Mucosa of stomach (tissue), 1 donor: ENCODE measurements around the gene ANK3.

ENCODE experiments used
- H3K27me3 ChIP-seq: one replicate; pipeline ENCODE4 v1.7.0; 2013; ENCODE audit warnings: mild to moderate bottlenecking, low read length; ENCODE audit not compliant: control insufficient read depth, insufficient read depth
- H3K36me3 ChIP-seq: one replicate; pipeline ENCODE4 v1.7.0; 2013; ENCODE audit warnings: low read length; ENCODE audit not compliant: control insufficient read depth, insufficient read depth
- H3K4me1 ChIP-seq: one replicate; pipeline ENCODE4 v1.7.0; 2013; ENCODE audit warnings: mild to moderate bottlenecking, low read length; ENCODE audit not compliant: control insufficient read depth, insufficient read depth
- H3K4me3 ChIP-seq: one replicate; pipeline ENCODE4 v1.7.0; 2013; ENCODE audit warnings: low read length
- H3K9ac ChIP-seq: one replicate; pipeline ENCODE4 v1.7.0; 2013; ENCODE audit warnings: mild to moderate bottlenecking, low read length, moderate library complexity
- H3K9me3 ChIP-seq: one replicate; pipeline ENCODE4 v1.7.0; 2013; ENCODE audit warnings: mild to moderate bottlenecking, low read length, moderate library complexity; ENCODE audit not compliant: control insufficient read depth
- donor health status: Pancreatic carcinoma.

Gene ANK3

GRCh38 chr10:60424971-60425370 is 35.3 kb upstream of the ANK3 start:
- no peak overlapping the region for H3K4me3 ChIP-seq
- H3K4me1 ChIP-seq, result peaks cover 14% of the 10 kb centered on the region
- H3K9me3 ChIP-seq, result no peaks in the 10 kb centered on the region
- no peaks in the 10 kb centered on the region for H3K27me3 ChIP-seq
- H3K36me3 ChIP-seq, result no peaks in the 10 kb centered on the region
- H3K9ac ChIP-seq, result no peak overlapping the region

GRCh38 chr10:60423920-60424319 is 34.2 kb upstream of the ANK3 start:
- H3K4me1 ChIP-seq, result peaks cover 14% of the 10 kb centered on the region
- H3K9me3 ChIP-seq, result no peaks in the 10 kb centered on the region
- no peaks in the 10 kb centered on the region for H3K27me3 ChIP-seq
- no peaks in the 10 kb centered on the region for H3K36me3 ChIP-seq
- no peak overlapping the region for H3K4me3 ChIP-seq
- no peak overlapping the region for H3K9ac ChIP-seq

DNA sequence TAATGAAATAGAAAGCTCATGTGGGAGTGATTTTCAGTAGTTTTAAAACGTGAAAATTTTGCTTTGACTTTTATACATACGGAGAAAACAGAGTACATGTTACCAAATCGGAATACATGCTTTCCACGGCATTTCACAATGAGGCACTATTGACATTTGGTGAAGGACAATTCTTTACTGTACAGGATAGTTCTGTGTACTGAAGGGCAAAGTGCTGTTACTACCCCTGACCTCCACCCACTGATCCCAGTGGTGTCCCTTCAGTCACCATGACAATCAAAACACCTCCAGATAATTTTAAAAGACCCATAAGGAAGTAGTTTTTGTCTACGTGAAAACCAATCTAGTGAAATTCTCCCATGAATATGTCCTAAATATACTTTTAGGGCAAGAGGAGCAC is 33.1 kb upstream of the ANK3 start:
- Histone ChIP-seq H3K36me3 (no peaks in the 10 kb centered on the region), H3K4me3 (no peak overlapping the region), H3K9ac (no peak overlapping the region), H3K27me3 (no peaks in the 10 kb centered on the region), H3K9me3 (no peaks in the 10 kb centered on the region), H3K4me1 (peaks cover 14% of the 10 kb centered on the region)

DNA sequence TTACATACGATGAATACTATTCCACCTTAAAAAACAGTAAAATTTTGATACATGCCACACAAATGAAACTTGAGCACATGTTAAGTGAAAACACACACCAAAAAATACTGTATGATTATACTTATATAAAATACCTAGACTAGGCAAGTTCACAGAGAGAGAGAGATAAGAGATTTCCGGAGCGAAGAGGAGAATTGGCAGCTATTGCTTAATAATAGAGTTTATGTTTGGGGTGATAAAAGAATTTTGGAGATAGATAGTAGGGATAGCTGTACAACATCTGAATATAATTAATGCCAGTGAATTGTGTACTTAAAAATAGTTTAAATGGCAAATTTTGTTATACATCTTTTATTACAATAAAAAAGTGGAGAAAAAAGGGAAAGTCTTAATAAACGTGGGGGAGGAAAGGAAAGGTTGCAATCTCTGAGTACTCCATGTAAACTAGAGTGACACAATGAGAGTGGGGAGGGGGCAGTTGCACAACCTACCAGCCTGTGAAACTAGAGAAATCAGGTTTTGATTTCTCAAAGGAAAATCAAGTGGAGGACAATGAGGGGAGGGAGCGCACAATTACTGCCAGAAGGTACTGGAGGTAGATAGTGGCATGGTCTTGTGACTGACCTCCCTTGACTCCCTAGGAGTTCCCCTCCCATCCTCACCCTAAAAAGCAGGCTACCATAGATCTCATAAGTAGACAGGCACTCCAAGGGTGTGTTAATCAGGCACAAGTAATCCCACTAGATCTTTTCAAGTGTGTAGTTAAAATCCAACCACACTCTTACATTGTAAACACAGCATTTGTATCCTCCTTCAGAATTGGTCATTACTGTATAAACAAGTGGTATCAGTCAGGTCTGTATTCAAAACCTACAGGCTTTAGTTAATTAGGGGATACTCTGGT is 31.6 kb upstream of the ANK3 start:
- Histone ChIP-seq H3K4me3 (no peak overlapping the region), H3K27me3 (no peaks in the 10 kb centered on the region)

GRCh38 chr10:60419249-60419648 is 29.6 kb upstream of the ANK3 start:
- H3K9ac ChIP-seq, result no peak overlapping the region
- H3K27me3 ChIP-seq, result no peaks in the 10 kb centered on the region
- H3K4me1 ChIP-seq, result no peaks in the 10 kb centered on the region
- H3K9me3 ChIP-seq, result no peaks in the 10 kb centered on the region
- no peaks in the 10 kb centered on the region for H3K36me3 ChIP-seq
- H3K4me3 ChIP-seq, result no peak overlapping the region

More for the DNA sequence above, 31.6 kb upstream of the ANK3 start:
- H3K9me3 ChIP-seq, result no peaks in the 10 kb centered on the region
- H3K4me1 ChIP-seq, result peaks cover 9% of the 10 kb centered on the region
- no peak overlapping the region for H3K9ac ChIP-seq
- no peaks in the 10 kb centered on the region for H3K36me3 ChIP-seq

GRCh38 chr10:60417901-60418300 is 28.2 kb upstream of the ANK3 start:
- no peak overlapping the region for H3K4me3 ChIP-seq
- no peaks in the 10 kb centered on the region for H3K36me3 ChIP-seq
- H3K27me3 ChIP-seq, result no peaks in the 10 kb centered on the region
- no peak overlapping the region for H3K9ac ChIP-seq
- no peaks in the 10 kb centered on the region for H3K9me3 ChIP-seq
- no peaks in the 10 kb centered on the region for H3K4me1 ChIP-seq

- H3K4me1 ChIP-seq, result no peaks in the 10 kb centered on the region
- H3K36me3 ChIP-seq, result no peaks in the 10 kb centered on the region
- no peaks in the 10 kb centered on the region for H3K9me3 ChIP-seq
- no peak overlapping the region for H3K4me3 ChIP-seq
- H3K27me3 ChIP-seq, result no peaks in the 10 kb centered on the region
- H3K9ac ChIP-seq, result no peak overlapping the region
Observed at GRCh38 chr10:60417024-60417423, 27.3 kb upstream of the ANK3 start.

GRCh38 chr10:60414877-60415585 is 25.4 kb upstream of the ANK3 start:
- Histone ChIP-seq H3K36me3 (no peaks in the 10 kb centered on the region), H3K27me3 (no peaks in the 10 kb centered on the region), H3K4me3 (no peak overlapping the region), H3K9me3 (no peaks in the 10 kb centered on the region), H3K9ac (no peak overlapping the region), H3K4me1 (no peaks in the 10 kb centered on the region)

DNA sequence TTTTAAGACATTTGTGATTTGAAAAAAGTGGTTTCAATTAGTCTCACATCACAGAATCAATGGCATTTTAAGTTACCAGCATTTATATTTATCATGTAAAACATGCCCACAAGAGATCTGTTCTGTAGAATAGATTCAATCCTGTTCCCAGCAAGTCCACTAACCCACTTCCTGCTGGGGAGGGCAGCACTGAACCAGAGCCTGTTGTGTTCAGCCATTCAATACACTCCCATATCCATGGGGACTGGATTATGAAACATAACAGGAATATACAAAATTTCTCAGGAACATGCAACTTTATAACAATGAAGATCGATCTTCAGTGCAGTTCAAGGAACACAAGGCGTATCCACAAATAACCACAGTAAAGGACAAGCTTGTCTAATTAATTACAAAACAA is 24.4 kb upstream of the ANK3 start:
- no peaks in the 10 kb centered on the region for H3K36me3 ChIP-seq
- H3K27me3 ChIP-seq, result no peaks in the 10 kb centered on the region
- H3K9me3 ChIP-seq, result no peaks in the 10 kb centered on the region
- H3K4me3 ChIP-seq, result no peak overlapping the region
- no peaks in the 10 kb centered on the region for H3K4me1 ChIP-seq
- H3K9ac ChIP-seq, result no peak overlapping the region

DNA sequence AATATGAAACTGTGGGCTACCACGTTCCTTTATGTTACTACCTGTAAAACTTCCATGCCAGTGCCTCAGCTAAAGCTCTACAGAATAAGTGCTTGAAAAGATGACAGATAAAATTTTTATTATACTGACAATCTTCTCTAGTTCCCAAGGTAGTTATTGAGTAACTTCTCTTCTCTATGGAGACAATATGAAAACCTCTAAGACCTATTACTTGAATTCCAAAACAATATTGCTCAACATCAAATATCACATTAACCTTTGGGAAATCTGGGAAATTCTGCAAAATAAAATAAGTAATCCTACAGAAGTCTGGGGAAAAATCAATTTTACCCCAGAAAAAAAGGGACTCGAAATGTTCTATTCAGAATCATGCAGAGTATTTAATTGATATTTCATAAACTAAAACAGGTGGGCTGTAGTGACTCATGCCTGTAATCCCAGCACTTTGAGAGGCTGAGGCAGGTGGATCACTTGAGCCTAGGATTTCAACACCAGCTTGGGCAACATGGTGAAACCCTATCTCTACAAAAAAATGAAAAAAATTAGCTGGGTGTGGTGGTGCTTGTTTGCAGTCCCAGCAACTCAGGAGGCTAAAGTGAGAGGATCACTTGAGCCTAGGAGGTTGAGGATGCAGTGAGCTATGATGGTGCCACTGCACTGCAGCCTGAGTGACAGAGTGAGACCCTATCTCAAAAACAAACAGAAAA is 23.8 kb upstream of the ANK3 start:
- H3K27me3 ChIP-seq, result no peaks in the 10 kb centered on the region
- H3K4me3 ChIP-seq, result no peak overlapping the region
- no peaks in the 10 kb centered on the region for H3K4me1 ChIP-seq
- no peaks in the 10 kb centered on the region for H3K36me3 ChIP-seq
- no peaks in the 10 kb centered on the region for H3K9me3 ChIP-seq
- H3K9ac ChIP-seq, result no peak overlapping the region

GRCh38 chr10:60410970-60411369 is 21.3 kb upstream of the ANK3 start:
- H3K9me3 ChIP-seq, result no peaks in the 10 kb centered on the region
- no peak overlapping the region for H3K9ac ChIP-seq
- no peaks in the 10 kb centered on the region for H3K4me1 ChIP-seq
- no peak overlapping the region for H3K4me3 ChIP-seq
- H3K36me3 ChIP-seq, result no peaks in the 10 kb centered on the region
- no peaks in the 10 kb centered on the region for H3K27me3 ChIP-seq

GRCh38 chr10:60409202-60409601 is 19.5 kb upstream of the ANK3 start:
- Histone ChIP-seq H3K9me3 (no peaks in the 10 kb centered on the region), H3K4me1 (no peaks in the 10 kb centered on the region), H3K9ac (no peak overlapping the region), H3K4me3 (no peak overlapping the region), H3K36me3 (no peaks in the 10 kb centered on the region), H3K27me3 (no peaks in the 10 kb centered on the region)
